PC-3 (cell line): ENCODE data around the gene CUEDC2. TPM values are rescaled to one million over a fixed set of nuclear protein-coding genes. Genes with fewer than 3 reads are reported as not detected.

Experiments used
- ATAC-seq: fragments of 200-7000 bp; cut with Tn5 transposase; 2 replicates; pipeline ENCODE4 v1.9.1; 2020; ENCODE audit warnings: mild to moderate bottlenecking, moderate library complexity
- BruUV-seq: library from RNA; stranded (reverse); fragments of 400-500 nt; replicated peaks from 2 replicates; lab custom pipeline; 2021; lab: Mats Ljungman, UMichigan
- CTCF ChIA-PET: fragments of 300-600 bp; sonication (Branson Sonifier 250); formaldehyde crosslinking; loops from one replicate; lab custom pipeline; 2022; ENCODE audit warnings: antibody characterized with exemption; lab: Charles Lee
- POLR2A ChIA-PET: fragments of 300-600 bp; sonication (Branson Sonifier 250); formaldehyde crosslinking; loops from one replicate; lab custom pipeline; 2022; ENCODE audit warnings: antibody characterized with exemption; ENCODE audit not compliant: unreplicated experiment; lab: Charles Lee
- DNase-seq: peaks from one replicate; pipeline ENCODE4 v3.0.0-alpha.2; 2015
- H2AFZ ChIP-seq: fragments of 300-600 bp; sonication (generic); 2 replicates; pipeline ENCODE4 v1.6.0; 2016; ENCODE audit warnings: antibody characterized with exemption, low read length
- H3F3A ChIP-seq: fragments of 300-600 bp; sonication (generic); one replicate; pipeline ENCODE4 v1.6.0; 2017; ENCODE audit warnings: antibody characterized with exemption, low read length, control low read depth, mild to moderate bottlenecking; ENCODE audit not compliant: unreplicated experiment
- H3K27ac ChIP-seq: fragments of 300-600 bp; sonication (generic); 2 replicates; pipeline ENCODE4 v1.5.1; 2016; ENCODE audit warnings: mild to moderate bottlenecking, low read length
- H3K27me3 ChIP-seq: fragments of 300-600 bp; sonication (generic); 2 replicates; pipeline ENCODE4 v1.6.1; 2016; ENCODE audit warnings: low read length, mixed read lengths
- H3K36me3 ChIP-seq: fragments of 300-600 bp; sonication (generic); 2 replicates; pipeline ENCODE4 v1.6.1; 2016; ENCODE audit warnings: low read depth, mixed run types, low read length, mixed read lengths
- H3K4me1 ChIP-seq: fragments of 300-600 bp; sonication (generic); 2 replicates; pipeline ENCODE4 v1.5.1; 2016; ENCODE audit warnings: low read length; ENCODE audit not compliant: insufficient read depth
- H3K4me2 ChIP-seq: fragments of 300-600 bp; sonication (generic); 2 replicates; pipeline ENCODE4 v1.6.0; 2016; ENCODE audit warnings: low read length
- H3K4me3 ChIP-seq: fragments of 300-600 bp; sonication (generic); 2 replicates; pipeline ENCODE4 v1.5.1; 2016; ENCODE audit warnings: mild to moderate bottlenecking, low read length, mixed read lengths
- H3K79me2 ChIP-seq: fragments of 300-600 bp; sonication (generic); 2 replicates; pipeline ENCODE4 v1.6.1; 2017; ENCODE audit warnings: low read length, mixed read lengths
- H3K9ac ChIP-seq: fragments of 300-600 bp; sonication (generic); 2 replicates; pipeline ENCODE4 v1.6.0; 2016; ENCODE audit warnings: mild to moderate bottlenecking, low read length
- H3K9me2 ChIP-seq: fragments of 300-600 bp; sonication (generic); replicated peaks from 2 replicates; pipeline ENCODE4 v1.6.1; 2016; ENCODE audit warnings: mixed run types, low read length, mixed read lengths
- H3K9me3 ChIP-seq: fragments of 300-600 bp; sonication (generic); 2 replicates; pipeline ENCODE4 v1.6.1; 2016; ENCODE audit warnings: low read length, mixed read lengths
- H4K20me1 ChIP-seq: fragments of 300-600 bp; sonication (generic); 2 replicates; pipeline ENCODE4 v1.6.1; 2016; ENCODE audit warnings: low read length, mixed read lengths
- EZH2 ChIP-seq: fragments of 300-600 bp; sonication (generic); IDR thresholded peaks from one replicate; pipeline ENCODE4 v1.6.1; 2017; ENCODE audit warnings: antibody characterized with exemption, mild to moderate bottlenecking, low read length; ENCODE audit not compliant: unreplicated experiment
- EZH2phosphoT487 ChIP-seq: fragments of 300-600 bp; sonication (generic); IDR thresholded peaks from 2 replicates; pipeline ENCODE4 v1.6.1; 2018; ENCODE audit warnings: mild to moderate bottlenecking, antibody characterized with exemption, low read length, borderline replicate concordance
- intact Hi-C: fragments of 100-400 bp; cut with micrococcal nuclease; formaldehyde crosslinking; loops from 2 replicates; pipeline ENCODE4 v1.9.0; 2023
- total RNA-seq: library from RNA; depleted of rRNA; stranded (reverse); fragments of >200 nt; gene quantifications from 2 replicates; pipeline ENCODE4 v1.2.3, GENCODE V29; 2014
- TF ChIP-seq, protein P1 (sequence below): fragments of 300-600 bp; sonication (generic); conservative IDR thresholded peaks from 2 replicates; pipeline ENCODE4 v1.5.1; 2017; ENCODE audit warnings: antibody characterized with exemption, low read depth, mild to moderate bottlenecking, low read length

The CUEDC2 gene
- total RNA-seq, 1 experiment from 2014 or later, result 51.4 TPM

DNA sequence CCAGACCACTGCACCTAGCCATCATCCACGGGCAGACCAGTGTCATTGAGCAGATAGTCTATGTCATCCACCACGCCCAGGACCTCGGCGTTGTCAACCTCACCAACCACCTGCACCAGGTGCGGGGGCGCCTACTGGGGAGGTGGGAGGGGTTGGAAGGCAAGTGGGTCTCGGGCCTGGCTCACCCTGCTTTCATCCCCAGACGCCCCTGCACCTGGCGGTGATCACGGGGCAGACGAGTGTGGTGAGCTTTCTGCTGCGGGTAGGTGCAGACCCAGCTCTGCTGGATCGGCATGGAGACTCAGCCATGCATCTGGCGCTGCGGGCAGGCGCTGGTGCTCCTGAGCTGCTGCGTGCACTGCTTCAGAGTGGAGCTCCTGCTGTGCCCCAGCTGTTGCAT is 32.3 kb downstream of the CUEDC2 start:
- Histone ChIP-seq H3F3A (no peaks in the 10 kb centered on the region), H3K27ac (no peak overlapping the region), H4K20me1 (no peaks in the 10 kb centered on the region), H3K4me3 (no peak overlapping the region; the same call in 1 of the 2 replicates), H3K36me3 (no peaks in the 10 kb centered on the region; the same call in 1 of the 2 replicates), H3K79me2 (peaks cover 15% of the 10 kb centered on the region), H3K9me3 (no peaks in the 10 kb centered on the region), H3K27me3 (no peaks in the 10 kb centered on the region), H3K4me2 (peak overlapping the region; percentile 84; the same call in 1 of the 2 replicates), H3K9ac (no peak overlapping the region), H3K9me2 (no peaks in the 10 kb centered on the region), H3K4me1 (peaks cover 34% of the 10 kb centered on the region), H2AFZ (no peak overlapping the region)
- POLR2A ChIA-PET, result no interaction called here
- CTCF ChIA-PET, result no interaction called here
- no TSS peak for BruUV-seq
- ATAC-seq, result no peak
- no peak for DNase-seq
- TF ChIP-seq EZH2 (no peak), EZH2phosphoT487 (no peak)
- TF ChIP-seq, protein P1, sequence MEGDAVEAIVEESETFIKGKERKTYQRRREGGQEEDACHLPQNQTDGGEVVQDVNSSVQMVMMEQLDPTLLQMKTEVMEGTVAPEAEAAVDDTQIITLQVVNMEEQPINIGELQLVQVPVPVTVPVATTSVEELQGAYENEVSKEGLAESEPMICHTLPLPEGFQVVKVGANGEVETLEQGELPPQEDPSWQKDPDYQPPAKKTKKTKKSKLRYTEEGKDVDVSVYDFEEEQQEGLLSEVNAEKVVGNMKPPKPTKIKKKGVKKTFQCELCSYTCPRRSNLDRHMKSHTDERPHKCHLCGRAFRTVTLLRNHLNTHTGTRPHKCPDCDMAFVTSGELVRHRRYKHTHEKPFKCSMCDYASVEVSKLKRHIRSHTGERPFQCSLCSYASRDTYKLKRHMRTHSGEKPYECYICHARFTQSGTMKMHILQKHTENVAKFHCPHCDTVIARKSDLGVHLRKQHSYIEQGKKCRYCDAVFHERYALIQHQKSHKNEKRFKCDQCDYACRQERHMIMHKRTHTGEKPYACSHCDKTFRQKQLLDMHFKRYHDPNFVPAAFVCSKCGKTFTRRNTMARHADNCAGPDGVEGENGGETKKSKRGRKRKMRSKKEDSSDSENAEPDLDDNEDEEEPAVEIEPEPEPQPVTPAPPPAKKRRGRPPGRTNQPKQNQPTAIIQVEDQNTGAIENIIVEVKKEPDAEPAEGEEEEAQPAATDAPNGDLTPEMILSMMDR, result no peak
- intact Hi-C loops, result no loop called here

DNA sequence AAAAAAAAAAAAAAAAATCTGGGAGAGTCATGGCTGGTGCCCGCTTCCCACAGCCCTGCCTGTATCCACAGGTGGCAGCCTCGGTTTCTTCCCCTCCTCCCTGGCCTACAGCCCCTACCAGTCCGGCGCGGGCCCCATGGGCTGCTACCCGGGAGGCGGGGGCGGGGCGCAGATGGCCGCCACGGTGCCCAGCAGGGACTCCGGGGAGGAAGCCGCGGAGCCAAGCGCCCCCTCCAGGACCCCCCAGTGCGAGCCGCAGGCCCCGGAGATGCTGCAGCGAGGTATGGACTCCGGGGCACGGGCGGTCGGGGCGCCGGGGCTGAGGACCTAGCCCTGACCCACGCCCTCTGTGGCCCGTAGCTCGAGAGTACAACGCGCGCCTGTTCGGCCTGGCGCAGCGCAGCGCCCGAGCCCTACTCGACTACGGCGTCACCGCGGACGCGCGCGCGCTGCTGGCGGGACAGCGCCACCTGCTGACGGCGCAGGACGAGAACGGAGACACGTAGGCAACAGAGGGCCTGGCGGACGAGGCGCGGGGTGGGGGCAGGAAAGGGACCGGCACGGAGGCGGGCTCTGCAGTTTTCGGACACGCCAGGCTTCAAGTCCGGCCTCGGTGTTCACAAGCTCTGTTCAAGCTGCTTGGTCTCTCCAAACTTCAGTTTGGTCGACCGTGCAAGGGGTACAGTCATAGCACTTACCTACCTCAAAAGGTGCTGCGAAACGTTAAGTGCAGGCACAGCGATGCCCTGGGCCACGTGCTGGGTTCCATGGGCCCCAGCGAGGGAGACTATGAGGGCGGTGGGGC is 33.0 kb downstream of the CUEDC2 start:
- POLR2A ChIA-PET, result no interaction called here
- H3K36me3 ChIP-seq, result no peaks in the 10 kb centered on the region; the same call in 1 of the 2 replicates
- H3F3A ChIP-seq, result no peaks in the 10 kb centered on the region
- BruUV-seq, result no TSS peak
- H3K4me3 ChIP-seq, result peak overlapping the region; percentile 67
- intact Hi-C loops, result loop anchor here (1.0 kb wide), 1 partner anchor 170 kb away; no protein-coding TSS in a partner anchor
- no peaks in the 10 kb centered on the region for H3K9me3 ChIP-seq
- no peaks in the 10 kb centered on the region for H4K20me1 ChIP-seq
- peak overlapping the region; percentile 30; the same call in 1 of the 2 replicates for H3K27ac ChIP-seq
- H3K9me2 ChIP-seq, result no peaks in the 10 kb centered on the region
- peak overlapping the region; percentile 56 for H3K9ac ChIP-seq
- peak; percentile 80 for DNase-seq
- H3K4me2 ChIP-seq, result peak overlapping the region; percentile 84
- ATAC-seq, result peak; percentile 52
- no peak overlapping the region for H2AFZ ChIP-seq
- no peak for TF ChIP-seq EZH2
- TF ChIP-seq, protein P1, result peak; percentile 84
- H3K4me1 ChIP-seq, result peaks cover 35% of the 10 kb centered on the region
- CTCF ChIA-PET, result interaction anchor here (0.6 to 0.7 kb wide), 3 partner anchors 21 to 248 kb away, joined by 3 to 4 read pairs (median 3); no protein-coding TSS in a partner anchor
- H3K27me3 ChIP-seq, result no peaks in the 10 kb centered on the region
- H3K79me2 ChIP-seq, result peaks cover 15% of the 10 kb centered on the region
